GM23338 (cell line): ENCODE data around the gene SFSWAP.

Experiments used
- CREB1 ChIP-seq: fragments of 250-450 bp; sonication (Bioruptor Pico); IDR thresholded peaks from 2 replicates; pipeline ENCODE4 v1.5.0; 2020; ENCODE audit warnings: low read depth, mild to moderate bottlenecking, moderate library complexity
- EZH2 ChIP-seq: fragments of 200-600 bp; sonication (generic); IDR thresholded peaks from one replicate; pipeline ENCODE4 v1.8.0; 2017; ENCODE audit warnings: antibody characterized with exemption, mild to moderate bottlenecking, low read depth; ENCODE audit not compliant: unreplicated experiment
- EZH2phosphoT487 ChIP-seq: fragments of 200-600 bp; sonication (generic); IDR thresholded peaks from one replicate; pipeline ENCODE4 v1.8.1; 2018; ENCODE audit warnings: antibody characterized with exemption; ENCODE audit not compliant: unreplicated experiment
- POLR2AphosphoS5 ChIP-seq: IDR thresholded peaks from 2 replicates; pipeline ENCODE4 v1.6.1; 2016; ENCODE audit warnings: antibody characterized with exemption, low read depth
- TF ChIP-seq, protein P1 (sequence below), 2 experiments: fragments of 200-600 bp in 1 of 2; sonication (generic) in 1 of 2; conservative IDR thresholded peaks; 2 replicates each; pipeline versions ENCODE4 v1.5.1 to v1.6.1; 2016 to 2017; ENCODE audit warnings: antibody characterized with exemption in 2 of 2, low read depth in 2 of 2, mild to moderate bottlenecking in 2 of 2, moderate library complexity in 1 of 2
- TF ChIP-seq, protein P2 (sequence below): IDR thresholded peaks from 2 replicates; pipeline ENCODE4 v1.6.1; 2016; ENCODE audit warnings: antibody characterized with exemption
- TF ChIP-seq, protein P3 (sequence below): IDR thresholded peaks from one replicate; pipeline ENCODE4 v1.6.1; 2018; ENCODE audit warnings: antibody characterized with exemption; ENCODE audit not compliant: unreplicated experiment

DNA sequence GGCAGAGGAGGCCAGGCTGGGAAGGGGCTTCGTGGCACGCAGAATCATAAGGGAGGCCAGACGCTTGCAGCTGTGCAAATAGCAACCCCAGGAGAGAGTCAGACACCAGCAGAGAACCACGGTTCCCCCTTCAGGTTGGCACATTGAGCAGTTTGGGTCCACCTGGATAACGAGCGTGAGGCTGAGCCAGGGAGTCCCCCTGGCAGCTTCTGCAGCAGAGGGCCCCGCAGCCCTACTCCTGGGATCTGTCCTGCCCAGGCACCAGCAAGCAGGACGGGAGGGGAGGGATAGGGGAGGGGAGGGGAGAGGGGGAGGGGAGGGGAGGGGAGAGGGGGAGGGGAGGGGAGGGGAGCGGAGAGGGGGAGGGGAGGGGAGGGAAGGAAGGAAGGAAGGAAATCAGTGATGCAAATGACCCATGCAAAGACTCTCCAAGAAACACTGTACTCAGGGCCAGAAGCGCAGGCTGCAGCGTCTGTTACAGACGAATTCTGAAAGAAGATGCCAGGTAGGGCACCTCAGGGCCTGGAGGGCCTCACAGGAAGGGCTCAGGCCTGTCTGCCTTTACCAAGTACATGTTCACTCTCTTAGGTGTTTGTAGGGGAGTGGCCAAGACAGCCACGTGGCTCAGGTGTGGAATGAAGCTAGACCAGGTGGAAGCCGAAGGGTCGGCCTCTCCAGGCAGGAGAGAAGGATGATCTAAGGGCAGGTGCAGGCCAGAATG is 85.0 kb downstream of the SFSWAP start:
- TF ChIP-seq, protein P1, sequence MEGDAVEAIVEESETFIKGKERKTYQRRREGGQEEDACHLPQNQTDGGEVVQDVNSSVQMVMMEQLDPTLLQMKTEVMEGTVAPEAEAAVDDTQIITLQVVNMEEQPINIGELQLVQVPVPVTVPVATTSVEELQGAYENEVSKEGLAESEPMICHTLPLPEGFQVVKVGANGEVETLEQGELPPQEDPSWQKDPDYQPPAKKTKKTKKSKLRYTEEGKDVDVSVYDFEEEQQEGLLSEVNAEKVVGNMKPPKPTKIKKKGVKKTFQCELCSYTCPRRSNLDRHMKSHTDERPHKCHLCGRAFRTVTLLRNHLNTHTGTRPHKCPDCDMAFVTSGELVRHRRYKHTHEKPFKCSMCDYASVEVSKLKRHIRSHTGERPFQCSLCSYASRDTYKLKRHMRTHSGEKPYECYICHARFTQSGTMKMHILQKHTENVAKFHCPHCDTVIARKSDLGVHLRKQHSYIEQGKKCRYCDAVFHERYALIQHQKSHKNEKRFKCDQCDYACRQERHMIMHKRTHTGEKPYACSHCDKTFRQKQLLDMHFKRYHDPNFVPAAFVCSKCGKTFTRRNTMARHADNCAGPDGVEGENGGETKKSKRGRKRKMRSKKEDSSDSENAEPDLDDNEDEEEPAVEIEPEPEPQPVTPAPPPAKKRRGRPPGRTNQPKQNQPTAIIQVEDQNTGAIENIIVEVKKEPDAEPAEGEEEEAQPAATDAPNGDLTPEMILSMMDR (conservative IDR thresholded peaks at IDR 0.05; ENCODE audit: low read depth in 2 of 2), result peak in 1 of 2 experiments; percentile 34; a peak in 1 of 4 replicates
- TF ChIP-seq, protein P2, sequence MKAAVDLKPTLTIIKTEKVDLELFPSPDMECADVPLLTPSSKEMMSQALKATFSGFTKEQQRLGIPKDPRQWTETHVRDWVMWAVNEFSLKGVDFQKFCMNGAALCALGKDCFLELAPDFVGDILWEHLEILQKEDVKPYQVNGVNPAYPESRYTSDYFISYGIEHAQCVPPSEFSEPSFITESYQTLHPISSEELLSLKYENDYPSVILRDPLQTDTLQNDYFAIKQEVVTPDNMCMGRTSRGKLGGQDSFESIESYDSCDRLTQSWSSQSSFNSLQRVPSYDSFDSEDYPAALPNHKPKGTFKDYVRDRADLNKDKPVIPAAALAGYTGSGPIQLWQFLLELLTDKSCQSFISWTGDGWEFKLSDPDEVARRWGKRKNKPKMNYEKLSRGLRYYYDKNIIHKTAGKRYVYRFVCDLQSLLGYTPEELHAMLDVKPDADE, result no peak
- TF ChIP-seq POLR2AphosphoS5 (0 out of 2 replicates have a peak, but pooled peaks have one; percentile 22), EZH2 (no peak), CREB1 (CRISPR knock-in tag) (no peak), EZH2phosphoT487 (no peak)
- TF ChIP-seq, protein P3, sequence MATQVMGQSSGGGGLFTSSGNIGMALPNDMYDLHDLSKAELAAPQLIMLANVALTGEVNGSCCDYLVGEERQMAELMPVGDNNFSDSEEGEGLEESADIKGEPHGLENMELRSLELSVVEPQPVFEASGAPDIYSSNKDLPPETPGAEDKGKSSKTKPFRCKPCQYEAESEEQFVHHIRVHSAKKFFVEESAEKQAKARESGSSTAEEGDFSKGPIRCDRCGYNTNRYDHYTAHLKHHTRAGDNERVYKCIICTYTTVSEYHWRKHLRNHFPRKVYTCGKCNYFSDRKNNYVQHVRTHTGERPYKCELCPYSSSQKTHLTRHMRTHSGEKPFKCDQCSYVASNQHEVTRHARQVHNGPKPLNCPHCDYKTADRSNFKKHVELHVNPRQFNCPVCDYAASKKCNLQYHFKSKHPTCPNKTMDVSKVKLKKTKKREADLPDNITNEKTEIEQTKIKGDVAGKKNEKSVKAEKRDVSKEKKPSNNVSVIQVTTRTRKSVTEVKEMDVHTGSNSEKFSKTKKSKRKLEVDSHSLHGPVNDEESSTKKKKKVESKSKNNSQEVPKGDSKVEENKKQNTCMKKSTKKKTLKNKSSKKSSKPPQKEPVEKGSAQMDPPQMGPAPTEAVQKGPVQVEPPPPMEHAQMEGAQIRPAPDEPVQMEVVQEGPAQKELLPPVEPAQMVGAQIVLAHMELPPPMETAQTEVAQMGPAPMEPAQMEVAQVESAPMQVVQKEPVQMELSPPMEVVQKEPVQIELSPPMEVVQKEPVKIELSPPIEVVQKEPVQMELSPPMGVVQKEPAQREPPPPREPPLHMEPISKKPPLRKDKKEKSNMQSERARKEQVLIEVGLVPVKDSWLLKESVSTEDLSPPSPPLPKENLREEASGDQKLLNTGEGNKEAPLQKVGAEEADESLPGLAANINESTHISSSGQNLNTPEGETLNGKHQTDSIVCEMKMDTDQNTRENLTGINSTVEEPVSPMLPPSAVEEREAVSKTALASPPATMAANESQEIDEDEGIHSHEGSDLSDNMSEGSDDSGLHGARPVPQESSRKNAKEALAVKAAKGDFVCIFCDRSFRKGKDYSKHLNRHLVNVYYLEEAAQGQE, result no peak
